HS-5 (cell line): ENCODE data around the gene CYP8B1.

Experiments
- DNase-seq: peaks from one replicate; pipeline ENCODE4 v3.0.0-alpha.2; 2012; ENCODE audit warnings: low read depth

The CYP8B1 gene

GRCh38 chr3:42823351-42823750, 52.3 kb downstream of the CYP8B1 start:
- DNase-seq, result no peak

- no peak for DNase-seq
Measured at GRCh38 chr3:42822828-42823227, 52.9 kb downstream of the CYP8B1 start.
